Aorta (tissue), 5 donors: ENCODE measurements around the gene SDCBP2. TPM values are rescaled to one million over a fixed set of nuclear protein-coding genes. Genes with fewer than 3 reads are reported as not detected.

Source experiments
- ATAC-seq: fragments of 200-7000 bp; cut with Tn5 transposase; one replicate; pipeline ENCODE4 v1.9.1; 2022; ENCODE audit warnings: moderate library complexity; ENCODE audit not compliant: low FRiP score
- DNase-seq, 2 donors: peaks; one replicate each; pipeline ENCODE4 v3.0.0-alpha.2; 2020
- H3K27ac ChIP-seq, 2 donors: one replicate each; pipeline ENCODE4 v1.5.1; 2013; ENCODE audit warnings: low read length in 2 of 2, mild to moderate bottlenecking in 2 of 2, moderate library complexity in 2 of 2, control low read depth in 1 of 2, inconsistent platforms in 1 of 2, low read depth in 1 of 2
- H3K27me3 ChIP-seq, 2 donors: one replicate each; pipeline ENCODE4 v1.6.1; 2013; ENCODE audit warnings: control low read depth in 1 of 2, low read length in 1 of 2, mild to moderate bottlenecking in 1 of 2, moderate library complexity in 1 of 2; ENCODE audit not compliant: insufficient read depth in 2 of 2, control insufficient read depth in 1 of 2
- H3K36me3 ChIP-seq, 2 donors: one replicate each; pipeline ENCODE4 v1.6.1; 2013; ENCODE audit warnings: control low read depth in 1 of 2, low read length in 1 of 2, mild to moderate bottlenecking in 1 of 2; ENCODE audit not compliant: insufficient read depth in 2 of 2, control insufficient read depth in 1 of 2
- H3K4me1 ChIP-seq, 2 donors: one replicate each; pipeline ENCODE4 v1.6.1; 2013; ENCODE audit warnings: low read length in 2 of 2, control low read depth in 1 of 2, mild to moderate bottlenecking in 1 of 2, moderate library complexity in 1 of 2; ENCODE audit not compliant: insufficient read depth in 2 of 2, control insufficient read depth in 1 of 2
- H3K4me3 ChIP-seq, 2 donors: one replicate each; pipeline ENCODE4 v1.5.1; 2013; ENCODE audit warnings: low read length in 2 of 2, control low read depth in 1 of 2, mild to moderate bottlenecking in 1 of 2
- H3K9me3 ChIP-seq: one replicate; pipeline ENCODE4 v1.6.1; 2013; ENCODE audit warnings: mild to moderate bottlenecking, low read length; ENCODE audit not compliant: control insufficient read depth
- WGBS, 2 donors: extraction: QIAGEN DNeasy Blood & Tissue Kit; methylation state at CpG; one replicate each; pipeline ENCODE4 v1.1.7; 2013; 5-methylcytosine and 5-hydroxymethylcytosine counted together
- intact Hi-C, 2 donors: fragments of 100-400 bp; cut with DNase I; formaldehyde crosslinking; loops; one replicate each; pipeline versions ENCODE4 v1.14.2 to v1.15.0; 2022
- long read RNA-seq, 2 donors: library from polyadenylated mRNA; unstranded; transcript quantifications; one replicate each; pipeline ENCODE4 v2.0.0, GENCODE V29; 2020 to 2021
- polyA plus RNA-seq, 2 donors: library from polyadenylated mRNA; stranded (reverse); fragments of 200-250 nt; gene quantifications; one replicate each; pipeline ENCODE4 v1.2.3, GENCODE V29; 2013
- total RNA-seq, 2 donors: library from RNA; stranded (reverse); fragmentation: NEBNext Ultra II Directional; extraction: Animal tissue kit (Norgen Biotek cat#: 25700); gene quantifications; one replicate each; pipeline ENCODE4 v1.2.1, GENCODE V29; 2021
- donor health status: healthy with polysubstance abuse.
- donor health status: Bipolar disorder and iron deficiency.
- donor health status: DM: no; HTN: no; CAD: no.
- donor health status: DM: no; HTN: no; CAD: no.
- donor health status: DM: yes; HTN: yes; CAD: no.

SDCBP2 gene
- total RNA-seq (1 to 10 TPM; 5.3 to 6.9 TPM), polyA plus RNA-seq (10 to 100 TPM in 1 of 2 donors, 1 to 10 TPM in 1; 4.0 to 63.4 TPM)
- long read RNA-seq, donor 1, partial matches to known transcripts = 1 of 26 reads
- long read RNA-seq, donor 1, other reads (novel, unspliced or antisense) = 24 of 26 reads
- long read RNA-seq, donor 2, partial matches to known transcripts = 1 of 7 reads
- long read RNA-seq, donor 2, other reads (novel, unspliced or antisense) = 6 of 7 reads

DNA sequence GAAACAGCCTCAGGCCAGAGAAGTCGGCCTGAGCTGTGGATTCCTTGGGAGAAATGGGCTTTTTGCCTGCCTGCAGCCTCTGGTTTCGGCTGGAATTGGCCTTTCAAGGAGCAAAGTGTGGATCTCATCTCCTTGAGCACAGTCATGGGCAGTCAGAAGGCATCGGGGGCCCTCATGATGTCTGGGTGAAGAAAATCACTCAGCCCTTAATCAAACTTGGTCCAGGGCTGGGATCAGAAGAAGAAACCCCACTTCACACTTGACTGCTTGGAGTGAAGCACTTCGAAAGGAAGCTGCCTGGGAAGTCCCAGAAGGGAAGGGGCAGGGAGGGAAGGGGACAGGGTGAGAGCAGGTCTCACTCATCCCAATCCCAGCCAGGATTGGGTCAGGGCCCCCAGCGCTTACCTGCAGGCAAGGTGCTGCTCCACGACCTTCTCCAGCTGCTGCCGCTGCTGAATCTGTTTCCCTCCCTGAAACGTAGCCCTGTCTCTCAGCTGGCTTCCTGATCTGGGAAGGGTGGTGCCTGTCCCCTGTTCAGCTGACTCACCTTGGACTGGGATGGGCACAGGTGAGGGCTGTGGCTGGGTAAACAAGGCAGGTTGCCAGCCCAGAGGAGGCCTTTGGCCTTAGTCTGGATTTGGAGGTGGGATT is at the start of gene SDCBP2:
Gene SDCBP2, minus strand, starts transcription at position 460 of the 651 bp plus-strand sequence. CDS start 8,723 bp downstream, outside the sequence.
- Histone ChIP-seq H3K9me3 (no peaks in the 10 kb centered on the region), H3K27me3 (no peaks in the 10 kb centered on the region), H3K4me3 (no peak within 1 kb of the TSS), H3K27ac (no peak within 1 kb of the TSS), H3K4me1 (no peaks in the 10 kb centered on the region), H3K36me3 (no peaks in the 10 kb centered on the region)
- intact Hi-C loops = loop anchor here (5.0 to 10.0 kb wide), 2 partner anchors 133 to 1326 kb away; partner anchors contain the start of gene NOP56 (in 1 of the 2)
- ATAC-seq = no peak
- WGBS, 2 donors = 80 to 86% methylated on average over 8 of the region's 8 CpGs
- DNase-seq = no peak

DNA sequence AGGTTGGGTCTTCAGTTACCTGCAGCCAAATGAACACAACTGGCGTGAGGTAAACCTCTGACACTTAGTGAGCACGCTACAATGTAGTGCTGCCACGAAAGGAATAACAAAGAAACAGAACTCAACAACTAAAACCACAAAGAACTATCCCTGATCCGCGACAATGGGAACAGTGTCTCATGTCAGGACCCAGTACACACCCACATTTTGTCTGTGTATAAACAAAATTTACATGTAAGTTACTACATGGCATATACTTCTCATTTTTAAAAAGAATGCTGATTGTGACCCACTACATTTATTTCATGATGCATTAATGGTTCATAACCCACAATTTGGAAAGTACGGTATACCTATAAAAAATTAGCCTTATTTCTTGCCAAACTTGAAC is 49.8 kb upstream of the SDCBP2 start:
- no peaks in the 10 kb centered on the region for H3K36me3 ChIP-seq
- intact Hi-C loops = no loop called here
- no peaks in the 10 kb centered on the region for H3K27me3 ChIP-seq
- 91 to 93% methylated on average over 6 of the region's 6 CpGs for WGBS, 2 donors
- DNase-seq (no peak), ATAC-seq (no peak)
- H3K4me1 ChIP-seq = peaks cover 0 to 7% of the 10 kb centered on the region in 2 donors
- H3K9me3 ChIP-seq = no peaks in the 10 kb centered on the region
- H3K27ac ChIP-seq = no peak overlapping the region
- H3K4me3 ChIP-seq = no peak overlapping the region

DNA sequence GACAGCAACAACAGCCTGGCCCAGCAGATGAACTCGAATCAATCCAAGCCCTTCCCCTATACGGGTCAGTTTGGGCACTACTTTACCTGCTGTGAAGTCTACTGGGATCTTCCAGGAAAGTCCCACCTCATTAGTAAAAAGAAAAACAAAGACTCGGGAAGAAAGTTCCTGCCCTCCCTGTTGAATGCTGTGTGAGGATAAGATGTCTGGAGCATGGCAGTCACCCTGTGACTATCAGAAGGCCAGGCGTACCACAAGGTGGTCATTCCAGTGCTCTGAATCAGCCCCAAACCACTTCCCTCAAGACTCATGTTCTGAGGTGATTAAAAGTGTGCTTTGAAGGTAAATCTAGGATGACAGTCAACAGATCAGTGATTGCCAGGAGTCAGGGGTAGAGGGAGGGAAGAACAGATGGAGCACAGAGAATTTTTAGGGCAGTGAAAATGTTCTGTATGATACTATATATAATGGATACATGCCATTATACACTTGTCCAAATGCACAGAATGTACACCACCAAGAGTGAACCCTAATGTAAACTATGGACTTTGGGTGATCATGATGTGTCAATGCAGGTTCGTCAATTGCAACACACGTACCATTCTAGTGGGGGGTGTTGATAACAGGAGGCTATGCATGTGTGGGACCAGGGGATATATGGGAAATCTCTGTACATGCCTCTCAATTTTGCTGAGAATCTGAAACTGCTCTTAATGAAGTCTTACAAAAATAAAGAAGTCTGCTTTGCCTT is 49.2 kb upstream of the SDCBP2 start:
- DNase-seq (no peak), ATAC-seq (no peak)
- no peak overlapping the region for H3K4me3 ChIP-seq
- intact Hi-C loops = no loop called here
- H3K27ac ChIP-seq = no peak overlapping the region
- H3K27me3 ChIP-seq = no peaks in the 10 kb centered on the region
- WGBS, 2 donors = 69 to 75% methylated on average over 6 of the region's 6 CpGs
- H3K9me3 ChIP-seq = no peaks in the 10 kb centered on the region
- H3K36me3 ChIP-seq = no peaks in the 10 kb centered on the region
- peaks cover 0 to 7% of the 10 kb centered on the region in 2 donors for H3K4me1 ChIP-seq

- 85% methylated on average over 5 of the region's 5 CpGs for WGBS, 2 donors
- intact Hi-C loops = no loop called here
- no peaks in the 10 kb centered on the region for H3K27me3 ChIP-seq
- H3K36me3 ChIP-seq = no peaks in the 10 kb centered on the region
- no peak overlapping the region for H3K27ac ChIP-seq
- ATAC-seq (no peak), DNase-seq (no peak)
- H3K9me3 ChIP-seq = no peaks in the 10 kb centered on the region
- H3K4me3 ChIP-seq = no peak overlapping the region
- H3K4me1 ChIP-seq = peaks cover 0 to 7% of the 10 kb centered on the region in 2 donors
Observed at GRCh38 chr20:1377341-1377871, 48.5 kb upstream of the SDCBP2 start.

DNA sequence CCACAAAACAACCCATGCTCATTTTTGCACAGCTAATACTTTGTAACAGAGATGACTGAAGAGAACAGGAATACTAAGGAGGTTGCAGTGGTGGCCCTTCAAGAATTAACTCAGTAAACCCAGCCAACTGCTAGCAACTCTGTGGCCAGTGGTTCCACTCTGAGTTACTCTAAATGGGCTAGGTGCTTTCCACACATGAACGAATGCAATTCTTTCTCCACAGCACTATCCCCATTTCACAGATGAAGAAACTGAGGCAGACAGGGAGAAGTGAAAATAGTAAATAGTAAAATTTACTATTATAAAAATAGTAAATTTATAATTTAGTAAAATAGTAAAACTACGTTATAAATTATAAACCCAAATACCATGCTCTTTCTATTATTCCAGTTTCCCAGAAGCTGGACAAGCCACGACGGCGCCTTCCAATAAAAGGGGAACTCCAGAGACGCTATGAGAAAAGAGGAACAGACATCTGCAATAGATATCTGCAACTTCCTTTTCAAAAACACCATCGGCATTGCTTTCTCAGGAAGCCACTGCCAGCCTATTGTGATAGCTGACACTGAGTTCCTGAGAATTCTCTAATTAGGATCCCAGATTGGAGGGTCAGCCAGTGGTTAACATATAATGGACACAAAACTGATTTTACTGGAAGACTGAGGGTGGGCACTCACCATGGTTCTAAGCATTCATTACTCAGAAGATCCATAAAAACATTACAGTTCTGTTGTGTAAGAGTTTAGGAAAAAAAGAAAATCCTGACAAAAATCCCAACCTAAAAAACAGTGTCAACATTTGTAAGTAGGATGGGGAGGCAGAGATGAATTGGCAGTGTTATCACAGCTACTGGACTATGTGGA is 47.7 kb upstream of the SDCBP2 start:
- DNase-seq = peak in 1 of 2 donors; percentile 66
- H3K27me3 ChIP-seq = no peaks in the 10 kb centered on the region
- no peak overlapping the region for H3K4me3 ChIP-seq
- H3K36me3 ChIP-seq = no peaks in the 10 kb centered on the region
- no peak overlapping the region for H3K27ac ChIP-seq
- 84 to 86% methylated on average over 7 of the region's 7 CpGs for WGBS, 2 donors
- peaks cover 0 to 7% of the 10 kb centered on the region in 2 donors for H3K4me1 ChIP-seq
- ATAC-seq = no peak
- intact Hi-C loops = no loop called here
- H3K9me3 ChIP-seq = no peaks in the 10 kb centered on the region

DNA sequence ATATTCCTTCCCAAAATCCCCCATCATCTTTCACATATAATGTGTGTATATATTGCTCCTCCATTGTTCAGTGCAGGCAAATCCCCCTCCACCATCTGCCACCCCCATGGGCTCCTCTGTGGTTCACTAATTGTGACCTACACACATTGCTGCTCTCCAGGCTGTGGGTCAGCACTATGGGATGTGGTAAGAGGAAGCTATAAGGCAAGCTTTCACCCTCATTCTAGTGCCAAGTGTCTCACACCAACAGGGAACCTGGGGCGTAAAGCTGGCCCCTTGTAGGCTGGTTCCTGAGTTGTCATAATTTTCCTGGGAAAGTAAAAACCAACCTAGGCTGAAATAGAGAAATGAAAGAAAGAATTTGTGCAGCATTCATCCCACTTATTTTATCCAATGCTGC is 47.1 kb upstream of the SDCBP2 start:
- Histone ChIP-seq H3K4me3 (no peak overlapping the region), H3K27ac (no peak overlapping the region), H3K36me3 (no peaks in the 10 kb centered on the region), H3K4me1 (peaks cover 0 to 7% of the 10 kb centered on the region in 2 donors), H3K27me3 (no peaks in the 10 kb centered on the region), H3K9me3 (no peaks in the 10 kb centered on the region)
- intact Hi-C loops = no loop called here
- DNase-seq = no peak
- ATAC-seq = no peak
- WGBS, 2 donors = 83 to 95% methylated on average over 1 of the region's 1 CpG

DNA sequence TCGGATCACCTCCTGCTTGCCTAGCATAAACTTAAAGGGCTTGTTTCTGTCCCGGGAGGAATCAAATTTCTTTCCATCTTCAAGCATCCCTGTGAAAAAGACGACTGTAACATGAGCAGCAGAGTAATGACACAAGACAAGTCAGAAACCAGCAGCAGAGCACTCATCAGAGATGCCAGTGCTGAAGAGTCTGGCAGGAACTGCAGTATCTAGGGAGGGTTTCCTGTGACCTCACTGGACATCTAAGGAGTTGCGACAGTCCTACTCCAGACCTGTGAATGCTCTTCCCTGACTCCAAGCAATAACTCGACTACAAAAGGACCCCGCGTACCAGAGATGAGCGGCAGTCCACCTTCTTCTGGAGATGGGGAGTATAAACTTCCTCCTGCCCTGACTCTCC is 46.6 kb upstream of the SDCBP2 start:
- DNase-seq (no peak), ATAC-seq (no peak)
- 69 to 72% methylated on average over 8 of the region's 8 CpGs for WGBS, 2 donors
- Histone ChIP-seq H3K4me1 (peaks cover 0 to 7% of the 10 kb centered on the region in 2 donors), H3K4me3 (no peak overlapping the region), H3K36me3 (no peaks in the 10 kb centered on the region), H3K27me3 (no peaks in the 10 kb centered on the region), H3K27ac (no peak overlapping the region), H3K9me3 (no peaks in the 10 kb centered on the region)
- intact Hi-C loops = no loop called here

DNA sequence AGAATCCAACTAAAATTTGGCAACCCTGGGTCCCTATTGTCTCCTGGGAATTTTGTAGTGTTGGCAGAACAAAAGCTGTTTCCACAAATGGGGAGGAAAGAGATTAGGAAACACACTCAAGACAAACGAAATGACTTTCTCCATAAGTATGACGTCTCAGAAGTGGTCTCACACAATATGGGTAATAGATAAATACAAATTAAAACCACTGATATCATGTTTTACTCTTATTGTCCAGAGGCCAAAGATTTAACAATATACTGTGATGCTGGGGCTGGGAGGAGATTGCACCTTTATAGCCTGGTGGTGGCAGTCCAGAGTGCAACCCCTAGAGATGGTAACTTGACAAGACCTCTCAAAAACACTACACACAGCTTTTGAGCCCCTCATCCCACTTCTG is 45.3 kb upstream of the SDCBP2 start:
- Histone ChIP-seq H3K4me1 (peaks cover 0 to 7% of the 10 kb centered on the region in 2 donors), H3K36me3 (no peaks in the 10 kb centered on the region), H3K4me3 (no peak overlapping the region), H3K27me3 (no peaks in the 10 kb centered on the region), H3K9me3 (no peaks in the 10 kb centered on the region), H3K27ac (no peak overlapping the region)
- ATAC-seq (peak; percentile 30), DNase-seq (no peak)
- intact Hi-C loops = no loop called here
- 4 to 5% methylated on average over 2 of the region's 2 CpGs for WGBS, 2 donors
